Measurements from ENCODE around the gene FAH. TPM values are rescaled to one million over a fixed set of nuclear protein-coding genes. Genes with fewer than 3 reads are reported as not detected.

The FAH gene
- total and polyA plus RNA-seq, 2 donors (not counting 3 experiments of a cell fraction or from before 2014, with no cell fraction given): 18.2 to 18.7 TPM

GRCh38 chr15:80233581-80233980 is 80.8 kb downstream of the FAH start:
- no TSS peak for BruUV-seq (replicated peaks)
- intact Hi-C loops (cut with micrococcal nuclease): no loop called here
- H3K27me3 ChIP-seq (ENCODE audit: control insufficient read depth in 2 of 2, insufficient read depth in 2 of 2, low read length in 2 of 2): peaks cover 2% of the 10 kb centered on the region in 2 experiments
- no peaks in the 10 kb centered on the region for H3K4me1 ChIP-seq (ENCODE audit: control insufficient read depth, extremely low read depth, insufficient read depth, low read length)
- TF ChIP-seq GATA2 (IDR thresholded peaks at IDR 0.05; ENCODE audit: insufficient read depth, insufficient read length, low read depth, low read length) (no peak), FOS (IDR thresholded peaks at IDR 0.05; ENCODE audit: borderline replicate concordance, insufficient read depth, low read length) (no peak), POLR2A (IDR thresholded peaks at IDR 0.05; ENCODE audit: low read depth, low read length) (no peak), MYC (IDR thresholded peaks at IDR 0.05; ENCODE audit: low read depth, low read length) (no peak), POLR2AphosphoS5 (IDR thresholded peaks at IDR 0.05; ENCODE audit: insufficient read depth, low read depth, low read length) (no peak)
- FAIRE-seq (no peak), DNase-seq (ENCODE audit: low read depth, low spot score) (no peak)
- CTCF ChIA-PET: interaction anchor here (1.6 kb wide), 1 partner anchor 894 kb away, joined by 7 read pairs; no protein-coding TSS in a partner anchor
- H3K9me1 ChIP-seq (replicated peaks; ENCODE audit: control insufficient read depth, extremely low read depth, insufficient read depth, low read length): no peaks in the 10 kb centered on the region
- POLR2A ChIA-PET: interaction anchor here (0.6 kb wide), 1 partner anchor 323 kb away, joined by 3 read pairs; no protein-coding TSS in a partner anchor
- no peaks in the 10 kb centered on the region for H3K36me3 ChIP-seq (ENCODE audit: control insufficient read depth in 2 of 2, extremely low read depth in 1 of 2, insufficient read depth in 2 of 2, low read length in 2 of 2)
- no peak overlapping the region for H3K9ac ChIP-seq (replicated peaks; ENCODE audit: extremely low read depth, insufficient read depth, low read length)
- H3K9me3 ChIP-seq (replicated peaks; ENCODE audit: control insufficient read depth, insufficient read depth, low read length): no peaks in the 10 kb centered on the region
- H2AFZ ChIP-seq (ENCODE audit: low read depth, low read length): no peak overlapping the region
- no peak overlapping the region for H3K27ac ChIP-seq (ENCODE audit: insufficient read depth, low read depth, low read length)
- H3K79me2 ChIP-seq (ENCODE audit: control insufficient read depth, insufficient read depth, low read length): no peaks in the 10 kb centered on the region
- no peak overlapping the region for H3K4me3 ChIP-seq (replicated peaks in 1 of 3; ENCODE audit: insufficient read depth in 1 of 3, low read depth in 1 of 3, low read length in 3 of 3)
- dilution Hi-C loops (cut with MboI; ENCODE audit: extremely low pct_ligation_motif_present, low sequenced_read_pairs): no loop called here
- H4K20me1 ChIP-seq (replicated peaks; ENCODE audit: control insufficient read depth, extremely low read depth, insufficient read depth, low read length): no peaks in the 10 kb centered on the region
- no peak overlapping the region for H3K4me2 ChIP-seq (ENCODE audit: insufficient read depth, low read length)

GRCh38 chr15:80234883-80235282 is 82.1 kb downstream of the FAH start:
- TF ChIP-seq JUN (IDR thresholded peaks at IDR 0.05; ENCODE audit: borderline replicate concordance, insufficient read depth, insufficient read length, low read depth): no peak
- TF ChIP-seq, protein P1, sequence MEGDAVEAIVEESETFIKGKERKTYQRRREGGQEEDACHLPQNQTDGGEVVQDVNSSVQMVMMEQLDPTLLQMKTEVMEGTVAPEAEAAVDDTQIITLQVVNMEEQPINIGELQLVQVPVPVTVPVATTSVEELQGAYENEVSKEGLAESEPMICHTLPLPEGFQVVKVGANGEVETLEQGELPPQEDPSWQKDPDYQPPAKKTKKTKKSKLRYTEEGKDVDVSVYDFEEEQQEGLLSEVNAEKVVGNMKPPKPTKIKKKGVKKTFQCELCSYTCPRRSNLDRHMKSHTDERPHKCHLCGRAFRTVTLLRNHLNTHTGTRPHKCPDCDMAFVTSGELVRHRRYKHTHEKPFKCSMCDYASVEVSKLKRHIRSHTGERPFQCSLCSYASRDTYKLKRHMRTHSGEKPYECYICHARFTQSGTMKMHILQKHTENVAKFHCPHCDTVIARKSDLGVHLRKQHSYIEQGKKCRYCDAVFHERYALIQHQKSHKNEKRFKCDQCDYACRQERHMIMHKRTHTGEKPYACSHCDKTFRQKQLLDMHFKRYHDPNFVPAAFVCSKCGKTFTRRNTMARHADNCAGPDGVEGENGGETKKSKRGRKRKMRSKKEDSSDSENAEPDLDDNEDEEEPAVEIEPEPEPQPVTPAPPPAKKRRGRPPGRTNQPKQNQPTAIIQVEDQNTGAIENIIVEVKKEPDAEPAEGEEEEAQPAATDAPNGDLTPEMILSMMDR (IDR thresholded peaks at IDR 0.05; ENCODE audit: extremely low read depth in 1 of 2, insufficient read depth in 1 of 2, low read depth in 1 of 2, low read length in 2 of 2): peak; percentile 54 to 65
- no peak for TF ChIP-seq MAX (IDR thresholded peaks at IDR 0.05; ENCODE audit: insufficient read depth, insufficient read length)
- no peak for TF ChIP-seq EZH2 (IDR thresholded peaks at IDR 0.05; ENCODE audit: borderline replicate concordance, low read depth, low read length, severe bottlenecking)
- no peak for TF ChIP-seq MYC (IDR thresholded peaks at IDR 0.05; ENCODE audit: low read depth, low read length)
- no peak for TF ChIP-seq POLR2AphosphoS5 (IDR thresholded peaks at IDR 0.05; ENCODE audit: insufficient read depth, low read depth, low read length)
- TF ChIP-seq GATA2 (IDR thresholded peaks at IDR 0.05; ENCODE audit: insufficient read depth, insufficient read length, low read depth, low read length): no peak
- TF ChIP-seq FOS (IDR thresholded peaks at IDR 0.05; ENCODE audit: borderline replicate concordance, insufficient read depth, low read length): no peak
- Histone ChIP-seq H2AFZ (ENCODE audit: low read depth, low read length) (no peak overlapping the region), H4K20me1 (replicated peaks; ENCODE audit: control insufficient read depth, extremely low read depth, insufficient read depth, low read length) (no peaks in the 10 kb centered on the region), H3K27me3 (ENCODE audit: control insufficient read depth in 2 of 2, insufficient read depth in 2 of 2, low read length in 2 of 2) (peaks cover 2% of the 10 kb centered on the region in 2 experiments), H3K9me1 (replicated peaks; ENCODE audit: control insufficient read depth, extremely low read depth, insufficient read depth, low read length) (no peaks in the 10 kb centered on the region), H3K9ac (replicated peaks; ENCODE audit: extremely low read depth, insufficient read depth, low read length) (no peak overlapping the region), H3K4me1 (ENCODE audit: control insufficient read depth, extremely low read depth, insufficient read depth, low read length) (no peaks in the 10 kb centered on the region), H3K4me2 (ENCODE audit: insufficient read depth, low read length) (no peak overlapping the region), H3K4me3 (replicated peaks in 1 of 3; ENCODE audit: insufficient read depth in 1 of 3, low read depth in 1 of 3, low read length in 3 of 3) (no peak overlapping the region), H3K27ac (ENCODE audit: insufficient read depth, low read depth, low read length) (no peak overlapping the region), H3K36me3 (ENCODE audit: control insufficient read depth in 2 of 2, extremely low read depth in 1 of 2, insufficient read depth in 2 of 2, low read length in 2 of 2) (no peaks in the 10 kb centered on the region), H3K9me3 (replicated peaks; ENCODE audit: control insufficient read depth, insufficient read depth, low read length) (no peaks in the 10 kb centered on the region), H3K79me2 (ENCODE audit: control insufficient read depth, insufficient read depth, low read length) (no peaks in the 10 kb centered on the region)
- POLR2A ChIA-PET: interaction anchor here (0.7 kb wide), 1 partner anchor 376 kb away, joined by 5 read pairs; no protein-coding TSS in a partner anchor
- intact Hi-C loops (cut with micrococcal nuclease) (loop anchor here (1.0 kb wide), 1 partner anchor 176 kb away; the partner anchor contains the start of gene ZFAND6), dilution Hi-C loops (cut with MboI; ENCODE audit: extremely low pct_ligation_motif_present, low sequenced_read_pairs) (no loop called here)
- CTCF ChIA-PET: interaction anchor here (0.9 to 1.6 kb wide), 5 partner anchors 17 to 895 kb away, joined by 3 to 7 read pairs (median 4); no protein-coding TSS in a partner anchor
- peak; percentile 27 for DNase-seq (ENCODE audit: low read depth, low spot score)
- FAIRE-seq: peak; percentile 82
- no TSS peak for BruUV-seq (replicated peaks)

Measured in endothelial cell of umbilical vein (primary cell).